NCI-H1048 (cell line): ENCODE results near the gene TMEM54.

ENCODE experiments used
- DNase-seq: peaks from one replicate; lab custom pipeline; 2025; lab: John Stamatoyannopoulos, UW

TMEM54 gene

GRCh38 chr1:32863218-32863880 lies 37.8 kb downstream of the TMEM54 start:
- no peak for DNase-seq

- no peak for DNase-seq
These were observed 39.1 kb downstream of the TMEM54 start for GRCh38 chr1:32861904-32862695.

- DNase-seq = no peak
These were observed 40.6 kb downstream of the TMEM54 start for GRCh38 chr1:32860566-32860965.

GRCh38 chr1:32859915-32860314 lies 41.3 kb downstream of the TMEM54 start:
- DNase-seq = no peak

- DNase-seq = no peak
These were observed 42.4 kb downstream of the TMEM54 start for GRCh38 chr1:32858791-32859190.

GRCh38 chr1:32858136-32858535 lies 43.1 kb downstream of the TMEM54 start:
- DNase-seq = no peak

GRCh38 chr1:32855861-32856617 lies 45.1 kb downstream of the TMEM54 start:
- no peak for DNase-seq

GRCh38 chr1:32848354-32849063 lies 52.7 kb downstream of the TMEM54 start:
- DNase-seq = no peak
